ENCODE measurements around the gene S100A6.

Gene S100A6

DNA sequence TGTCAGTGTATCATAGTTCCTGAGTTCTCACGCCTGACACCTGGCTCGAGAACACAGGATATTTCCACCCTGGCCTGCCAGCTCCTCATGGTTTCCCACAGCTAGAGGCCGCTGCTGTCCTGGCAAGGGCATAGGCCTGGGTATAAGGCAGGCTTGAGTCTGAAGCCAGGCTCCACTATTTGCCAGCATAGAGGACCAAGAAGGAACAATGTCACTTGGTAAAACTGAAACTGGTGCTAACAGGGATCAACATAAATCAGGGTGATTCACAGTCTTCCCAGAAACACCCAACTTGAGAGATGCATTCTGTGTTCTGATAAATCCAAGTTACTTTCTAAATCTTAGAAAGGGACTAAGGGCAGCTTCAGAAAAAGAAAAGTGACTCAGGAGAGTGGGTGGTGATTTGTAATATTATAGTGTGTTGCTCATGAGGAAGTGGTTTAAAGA, 36.8 kb upstream of the S100A6 start:
- Histone ChIP-seq H3K9ac (ENCODE audit: low read length) (no peak overlapping the region), H3K36me3 (ENCODE audit: insufficient read depth, low read length) (no peaks in the 10 kb centered on the region), H3K9me3 (ENCODE audit: low read length) (no peaks in the 10 kb centered on the region), H3K4me3 (ENCODE audit: low read depth in 1 of 2, low read length in 2 of 2) (no peak overlapping the region), H3K27me3 (ENCODE audit: control insufficient read depth in 1 of 2, insufficient read depth in 2 of 2, low read length in 2 of 2) (no peaks in the 10 kb centered on the region), H3K27ac (ENCODE audit: low read depth, low read length) (no peak overlapping the region), H3K4me1 (ENCODE audit: insufficient read depth, low read length) (peaks cover 19% of the 10 kb centered on the region)

DNA sequence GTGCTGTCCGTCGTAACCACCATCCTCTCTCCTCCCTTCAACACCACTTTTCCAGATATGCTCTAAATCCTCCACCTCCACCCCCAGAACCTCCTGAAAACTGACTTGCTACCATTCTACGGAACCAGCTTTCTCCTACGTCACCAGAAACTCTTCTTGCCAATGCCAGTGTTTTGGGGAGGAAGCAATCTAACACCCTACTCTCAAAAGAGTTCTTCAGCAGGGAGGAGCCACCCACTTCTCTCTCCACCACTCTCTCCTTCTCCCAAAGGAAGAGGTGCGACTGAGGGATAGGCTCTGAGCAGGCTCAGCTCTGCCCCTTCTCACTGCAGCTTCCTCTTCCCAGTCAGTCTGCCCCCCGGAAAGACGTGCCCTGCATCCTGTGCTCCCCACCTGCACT, 35.9 kb upstream of the S100A6 start:
- no peak overlapping the region for H3K9ac ChIP-seq (ENCODE audit: low read length)
- H3K36me3 ChIP-seq (ENCODE audit: insufficient read depth, low read length): no peaks in the 10 kb centered on the region
- H3K4me1 ChIP-seq (ENCODE audit: insufficient read depth, low read length): peaks cover 25% of the 10 kb centered on the region
- H3K27ac ChIP-seq (ENCODE audit: low read depth, low read length): no peak overlapping the region
- H3K27me3 ChIP-seq (ENCODE audit: control insufficient read depth in 1 of 2, insufficient read depth in 2 of 2, low read length in 2 of 2): no peaks in the 10 kb centered on the region
- no peak overlapping the region for H3K4me3 ChIP-seq (ENCODE audit: low read depth in 1 of 2, low read length in 2 of 2)
- H3K9me3 ChIP-seq (ENCODE audit: low read length): no peaks in the 10 kb centered on the region

DNA sequence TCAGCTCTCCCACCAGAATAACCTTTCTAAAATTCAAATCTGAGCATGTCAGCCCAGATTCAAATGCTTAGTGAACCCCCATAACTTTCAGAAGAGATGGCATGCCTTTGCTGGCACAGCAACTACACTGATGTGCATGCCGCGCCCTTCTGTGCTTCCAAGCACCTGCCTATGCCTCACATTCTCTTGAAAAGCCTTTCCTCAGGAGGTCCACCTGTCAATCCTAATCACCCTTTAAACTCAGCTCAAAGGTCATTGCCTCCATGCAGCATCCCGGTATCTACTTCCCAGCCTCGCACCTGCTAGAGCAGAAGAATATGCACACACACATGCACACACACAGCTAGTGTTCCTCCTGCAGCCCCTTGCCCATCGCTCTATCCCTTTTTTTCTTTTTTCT, 35.1 kb upstream of the S100A6 start:
- H3K9ac ChIP-seq (ENCODE audit: low read length): no peak overlapping the region
- H3K27ac ChIP-seq (ENCODE audit: low read depth, low read length): no peak overlapping the region
- peaks cover 34% of the 10 kb centered on the region for H3K4me1 ChIP-seq (ENCODE audit: insufficient read depth, low read length)
- no peaks in the 10 kb centered on the region for H3K36me3 ChIP-seq (ENCODE audit: insufficient read depth, low read length)
- no peaks in the 10 kb centered on the region for H3K9me3 ChIP-seq (ENCODE audit: low read length)
- no peak overlapping the region for H3K4me3 ChIP-seq (ENCODE audit: low read depth in 1 of 2, low read length in 2 of 2)
- no peaks in the 10 kb centered on the region for H3K27me3 ChIP-seq (ENCODE audit: control insufficient read depth in 1 of 2, insufficient read depth in 2 of 2, low read length in 2 of 2)

DNA sequence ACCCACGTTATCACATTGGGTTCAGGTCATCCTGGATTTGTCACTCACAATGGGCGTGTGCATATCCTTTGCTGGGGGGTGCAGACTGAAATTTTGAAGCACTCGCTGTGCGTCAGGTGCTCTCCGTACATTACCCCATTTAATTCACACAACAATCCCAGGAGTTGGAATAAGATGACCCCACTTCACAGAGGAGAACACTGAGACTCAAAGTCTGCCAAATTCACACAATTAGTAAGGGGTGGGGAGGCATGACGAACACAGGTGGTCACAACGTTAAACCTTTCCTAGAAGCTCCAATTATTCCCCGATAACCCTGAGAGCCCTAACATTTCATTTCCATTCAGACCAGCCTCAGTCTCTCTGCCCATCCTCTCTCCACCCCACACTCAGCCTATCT, 33.7 kb upstream of the S100A6 start:
- no peak overlapping the region for H3K9ac ChIP-seq (ENCODE audit: low read length)
- no peaks in the 10 kb centered on the region for H3K27me3 ChIP-seq (ENCODE audit: control insufficient read depth in 1 of 2, insufficient read depth in 2 of 2, low read length in 2 of 2)
- H3K4me1 ChIP-seq (ENCODE audit: insufficient read depth, low read length): peaks cover 41% of the 10 kb centered on the region
- no peaks in the 10 kb centered on the region for H3K9me3 ChIP-seq (ENCODE audit: low read length)
- no peak overlapping the region for H3K4me3 ChIP-seq (ENCODE audit: low read depth in 1 of 2, low read length in 2 of 2)
- H3K27ac ChIP-seq (ENCODE audit: low read depth, low read length): no peak overlapping the region
- H3K36me3 ChIP-seq (ENCODE audit: insufficient read depth, low read length): no peaks in the 10 kb centered on the region

DNA sequence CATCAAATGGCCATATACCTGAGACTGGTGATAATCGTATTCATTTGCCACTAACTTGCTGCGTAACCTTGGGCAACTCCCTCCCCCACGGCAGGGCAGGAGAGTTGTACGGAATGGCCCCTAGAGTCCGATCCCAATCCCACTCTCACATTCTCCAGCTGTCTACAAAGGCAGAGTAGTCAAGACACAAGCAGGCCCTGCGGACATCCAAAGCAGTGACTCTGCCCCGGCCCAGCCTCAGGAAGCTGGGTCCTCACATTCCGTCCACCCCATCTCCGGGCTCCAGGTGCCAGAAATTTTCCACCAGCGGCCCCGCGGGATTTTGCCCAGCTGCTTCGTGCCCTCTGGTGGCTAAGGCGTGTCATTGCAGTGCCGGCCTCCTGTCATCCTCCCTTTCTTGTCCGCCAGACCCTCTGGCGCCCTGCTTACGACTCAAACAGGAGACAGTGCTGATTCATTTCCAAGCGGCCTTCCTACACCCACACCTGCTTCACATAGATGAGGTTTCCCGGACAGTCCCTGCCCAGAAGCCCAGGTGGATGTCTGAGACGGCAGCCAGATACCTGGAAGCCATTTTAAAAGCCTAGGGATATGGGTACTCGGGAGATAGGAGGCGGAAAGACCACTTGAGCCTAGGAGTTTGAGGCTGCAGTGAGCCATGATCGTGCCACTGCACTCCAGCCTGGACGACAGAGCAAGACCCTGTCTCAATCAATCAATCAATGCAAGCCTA, 32.7 kb upstream of the S100A6 start:
- Histone ChIP-seq H3K4me1 (ENCODE audit: insufficient read depth, low read length) (peaks cover 41% of the 10 kb centered on the region), H3K9me3 (ENCODE audit: low read length) (no peaks in the 10 kb centered on the region), H3K4me3 (ENCODE audit: low read depth in 1 of 2, low read length in 2 of 2) (peak overlapping the region; percentile 28 to 75), H3K9ac (ENCODE audit: low read length) (peak overlapping the region; percentile 35), H3K36me3 (ENCODE audit: insufficient read depth, low read length) (no peaks in the 10 kb centered on the region), H3K27me3 (ENCODE audit: control insufficient read depth in 1 of 2, insufficient read depth in 2 of 2, low read length in 2 of 2) (no peaks in the 10 kb centered on the region), H3K27ac (ENCODE audit: low read depth, low read length) (peak overlapping the region; percentile 45)

DNA sequence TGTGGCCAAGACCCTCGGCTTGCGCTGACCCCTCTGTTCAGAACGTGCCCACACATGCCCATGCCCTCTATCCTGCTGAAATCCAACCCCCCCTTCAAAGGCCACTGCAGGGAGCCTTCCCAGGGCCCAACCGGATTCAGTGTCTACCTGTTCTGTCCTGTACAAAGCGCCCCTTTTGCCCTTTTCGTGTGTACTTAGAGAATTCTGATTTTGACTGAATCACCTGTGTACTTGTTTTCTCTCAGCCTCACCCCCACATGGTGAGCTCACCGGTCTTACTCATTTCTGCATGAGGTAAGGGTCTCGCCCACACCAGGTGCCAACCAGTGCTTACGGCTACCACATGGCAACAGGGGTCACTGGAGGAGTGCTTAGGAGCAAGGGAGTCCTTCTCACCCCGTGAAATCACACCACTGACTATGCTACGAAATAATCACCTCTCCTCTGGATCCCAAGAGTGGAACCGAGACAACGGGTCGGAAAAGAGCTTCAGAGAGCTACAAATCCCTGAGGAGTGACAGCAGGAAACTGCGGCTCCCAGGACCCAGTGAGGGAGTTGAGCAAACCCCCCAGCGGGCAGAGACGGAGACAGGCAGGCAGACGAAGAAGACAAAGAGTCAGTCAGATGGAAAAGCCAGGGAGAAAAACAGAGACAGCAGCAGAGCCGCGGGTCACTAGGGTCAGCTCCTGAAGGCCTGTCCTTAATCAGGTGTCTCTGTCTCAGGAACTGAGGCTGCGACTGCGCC, 32.0 kb upstream of the S100A6 start:
- Histone ChIP-seq H3K27ac (ENCODE audit: low read depth, low read length) (peak overlapping the region; percentile 45), H3K36me3 (ENCODE audit: insufficient read depth, low read length) (no peaks in the 10 kb centered on the region), H3K9ac (ENCODE audit: low read length) (peak overlapping the region; percentile 35), H3K9me3 (ENCODE audit: low read length) (no peaks in the 10 kb centered on the region), H3K4me1 (ENCODE audit: insufficient read depth, low read length) (peaks cover 37% of the 10 kb centered on the region), H3K4me3 (ENCODE audit: low read depth in 1 of 2, low read length in 2 of 2) (peak overlapping the region; percentile 28 to 75), H3K27me3 (ENCODE audit: control insufficient read depth in 1 of 2, insufficient read depth in 2 of 2, low read length in 2 of 2) (no peaks in the 10 kb centered on the region)

DNA sequence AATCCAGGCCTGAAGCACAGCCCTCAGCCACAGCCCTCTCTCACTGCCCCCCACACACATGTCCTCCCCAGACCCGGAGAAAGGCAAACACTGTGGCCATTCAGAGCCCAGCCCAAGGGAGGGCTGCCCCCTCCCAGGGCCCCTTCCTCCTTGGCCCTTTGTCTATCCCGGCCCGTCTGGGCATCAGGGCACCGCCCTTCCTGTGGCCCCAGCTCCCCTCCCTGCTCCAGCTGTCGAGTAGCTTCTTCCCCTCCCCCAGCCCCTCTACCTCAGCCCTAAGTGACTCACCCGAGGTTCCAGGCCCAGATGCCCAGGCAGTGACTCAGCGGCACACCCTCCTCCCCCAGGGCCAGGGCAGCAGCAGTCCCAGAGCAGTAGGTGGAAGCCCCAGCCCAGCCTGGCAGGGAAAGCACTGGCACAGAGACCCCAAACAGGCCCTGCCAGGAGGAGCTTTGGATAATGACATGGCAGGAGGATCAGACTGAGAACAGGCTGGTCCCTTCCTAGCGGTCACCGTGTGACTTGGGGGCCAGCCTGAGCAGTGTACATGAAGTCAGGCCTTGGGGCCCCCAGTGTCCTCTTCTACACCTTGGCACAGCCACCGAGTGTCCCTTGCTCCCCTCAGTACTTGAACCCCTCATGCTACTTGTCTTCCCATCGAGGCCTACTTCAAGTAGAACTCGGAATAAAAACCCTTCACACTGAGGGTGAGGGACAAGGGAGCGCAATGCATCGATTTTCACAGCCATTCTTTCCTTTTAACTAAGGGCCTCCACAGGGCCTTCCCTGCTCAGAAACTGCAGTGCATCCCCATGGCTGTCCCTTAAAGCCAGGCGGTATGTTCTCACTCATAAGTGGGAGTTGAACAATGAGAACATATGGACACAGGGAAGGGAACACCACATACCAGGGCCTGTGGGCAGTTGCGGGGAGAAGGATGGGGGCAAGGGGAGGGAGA, 30.9 kb upstream of the S100A6 start:
- H3K27ac ChIP-seq (ENCODE audit: low read depth, low read length): peak overlapping the region; percentile 84
- H3K9ac ChIP-seq (ENCODE audit: low read length): peak overlapping the region; percentile 11
- H3K27me3 ChIP-seq (ENCODE audit: control insufficient read depth in 1 of 2, insufficient read depth in 2 of 2, low read length in 2 of 2): no peaks in the 10 kb centered on the region
- H3K36me3 ChIP-seq (ENCODE audit: insufficient read depth, low read length): no peaks in the 10 kb centered on the region
- no peaks in the 10 kb centered on the region for H3K9me3 ChIP-seq (ENCODE audit: low read length)
- peaks cover 36% of the 10 kb centered on the region for H3K4me1 ChIP-seq (ENCODE audit: insufficient read depth, low read length)
- peak overlapping the region in 1 of 2 donors; percentile 20 for H3K4me3 ChIP-seq (ENCODE audit: low read depth in 1 of 2, low read length in 2 of 2)

DNA sequence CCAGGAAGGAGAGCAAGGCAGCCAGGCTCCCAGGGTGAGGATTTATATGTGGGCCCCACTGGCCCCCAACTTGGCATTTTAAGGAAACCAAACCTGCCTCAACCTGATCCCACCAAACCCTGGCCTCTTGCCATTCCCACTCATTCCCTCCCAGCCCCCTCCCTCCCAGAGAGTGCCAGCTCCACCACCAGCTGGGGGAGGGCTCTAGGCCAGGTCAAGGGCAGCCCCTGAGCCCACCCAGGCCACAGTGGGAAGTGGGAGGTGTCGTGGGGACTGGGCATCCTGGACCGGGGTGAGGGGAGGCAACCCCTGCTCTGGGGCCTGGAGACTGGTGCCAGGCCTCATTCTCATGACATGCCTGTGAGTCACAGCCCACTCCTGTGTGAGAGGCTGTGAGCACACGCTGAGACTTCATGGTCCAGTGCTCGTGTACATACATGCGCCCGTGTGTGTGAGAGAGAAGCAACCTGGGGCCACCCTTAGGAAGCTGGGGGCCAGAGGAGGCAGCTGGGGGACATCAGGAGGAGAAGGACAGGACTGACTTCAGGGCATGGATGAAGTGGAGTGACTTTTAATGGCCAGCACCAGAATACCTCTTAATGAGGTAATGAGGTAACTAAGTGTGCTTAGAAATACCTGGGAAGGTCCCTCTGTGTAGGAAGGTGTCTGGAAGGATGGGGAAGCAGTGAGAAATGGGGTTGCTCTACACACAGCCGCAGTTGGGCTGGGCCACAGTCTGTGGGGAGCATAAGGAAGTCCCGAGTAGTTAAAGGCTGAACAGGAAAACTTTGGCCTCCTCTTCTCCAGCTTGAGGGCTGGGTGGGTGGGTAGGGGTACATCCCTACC, 30.0 kb upstream of the S100A6 start, which contains the start of gene S100A2:
Gene S100A2, minus strand, starts transcription at position 316 of the 846 bp plus-strand sequence. CDS start 1,967 bp downstream, outside the sequence.
- Histone ChIP-seq H3K36me3 (ENCODE audit: insufficient read depth, low read length) (no peaks in the 10 kb centered on the region), H3K4me1 (ENCODE audit: insufficient read depth, low read length) (peaks cover 36% of the 10 kb centered on the region), H3K9me3 (ENCODE audit: low read length) (no peaks in the 10 kb centered on the region), H3K27ac (ENCODE audit: low read depth, low read length) (peak within 1 kb of the TSS; percentile 84), H3K4me3 (ENCODE audit: low read depth in 1 of 2, low read length in 2 of 2) (no peak within 1 kb of the TSS), H3K9ac (ENCODE audit: low read length) (peak within 1 kb of the TSS; percentile 11), H3K27me3 (ENCODE audit: control insufficient read depth in 1 of 2, insufficient read depth in 2 of 2, low read length in 2 of 2) (no peaks in the 10 kb centered on the region)

DNA sequence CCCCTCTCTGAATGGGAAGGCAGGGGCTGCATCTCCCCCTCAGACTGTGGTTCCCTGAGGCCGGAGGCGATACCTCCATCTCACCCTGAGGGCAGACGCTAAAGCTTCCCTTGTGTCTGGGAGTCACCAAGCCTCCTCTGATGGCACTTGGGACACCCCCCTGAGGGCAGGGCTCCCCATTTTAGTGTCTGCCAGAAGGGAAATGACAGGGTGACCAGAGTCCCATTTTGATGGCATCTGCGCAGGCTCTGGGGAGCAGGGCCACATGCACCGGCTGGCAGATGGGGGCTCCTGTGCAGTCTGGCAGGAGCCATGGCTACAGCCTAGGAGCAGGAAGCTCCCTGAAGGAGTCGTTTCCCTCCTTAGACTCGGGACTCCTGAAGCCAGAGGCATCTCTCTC, 28.2 kb upstream of the S100A6 start:
- no peak overlapping the region for H3K4me3 ChIP-seq (ENCODE audit: low read depth in 1 of 2, low read length in 2 of 2)

DNA sequence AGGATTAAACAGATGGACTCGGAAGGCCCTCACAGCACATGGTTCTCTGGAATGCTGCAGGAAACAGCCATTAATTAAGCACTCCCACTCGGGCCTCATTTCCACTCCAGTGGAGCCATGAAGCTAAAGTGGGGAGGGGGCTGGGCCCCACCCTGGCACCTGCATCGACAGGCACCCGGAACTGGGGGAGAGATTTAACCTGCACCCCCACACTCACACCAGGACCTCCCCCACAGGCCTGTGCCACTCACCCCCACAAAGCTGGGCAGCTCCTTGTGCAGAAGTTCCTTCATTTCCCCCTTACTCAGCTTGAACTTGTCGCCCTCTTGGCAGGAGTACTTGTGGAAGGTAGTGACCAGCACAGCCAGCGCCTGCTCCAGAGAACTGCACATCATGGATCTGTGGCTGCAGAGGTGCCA, 27.7 kb upstream of the S100A6 start:
- no peak overlapping the region for H3K9ac ChIP-seq (ENCODE audit: low read length)
- H3K4me1 ChIP-seq (ENCODE audit: insufficient read depth, low read length): peaks cover 32% of the 10 kb centered on the region
- H3K4me3 ChIP-seq (ENCODE audit: low read depth in 1 of 2, low read length in 2 of 2): no peak overlapping the region
- no peak overlapping the region for H3K27ac ChIP-seq (ENCODE audit: low read depth, low read length)
- H3K27me3 ChIP-seq (ENCODE audit: control insufficient read depth in 1 of 2, insufficient read depth in 2 of 2, low read length in 2 of 2): no peaks in the 10 kb centered on the region
- no peaks in the 10 kb centered on the region for H3K36me3 ChIP-seq (ENCODE audit: insufficient read depth, low read length)
- H3K9me3 ChIP-seq (ENCODE audit: low read length): no peaks in the 10 kb centered on the region

More for the DNA sequence above, 28.2 kb upstream of the S100A6 start:
- no peaks in the 10 kb centered on the region for H3K27me3 ChIP-seq (ENCODE audit: control insufficient read depth in 1 of 2, insufficient read depth in 2 of 2, low read length in 2 of 2)
- H3K9ac ChIP-seq (ENCODE audit: low read length): no peak overlapping the region
- peaks cover 36% of the 10 kb centered on the region for H3K4me1 ChIP-seq (ENCODE audit: insufficient read depth, low read length)
- no peaks in the 10 kb centered on the region for H3K9me3 ChIP-seq (ENCODE audit: low read length)
- no peaks in the 10 kb centered on the region for H3K36me3 ChIP-seq (ENCODE audit: insufficient read depth, low read length)
- no peak overlapping the region for H3K27ac ChIP-seq (ENCODE audit: low read depth, low read length)
